ENCODE data around the gene HP.
"Not testable (repeated sequence)": the region's sequence is repeated elsewhere in the genome, so short reads cannot be mapped to it uniquely, and the experiment has no call there.

HP gene

DNA sequence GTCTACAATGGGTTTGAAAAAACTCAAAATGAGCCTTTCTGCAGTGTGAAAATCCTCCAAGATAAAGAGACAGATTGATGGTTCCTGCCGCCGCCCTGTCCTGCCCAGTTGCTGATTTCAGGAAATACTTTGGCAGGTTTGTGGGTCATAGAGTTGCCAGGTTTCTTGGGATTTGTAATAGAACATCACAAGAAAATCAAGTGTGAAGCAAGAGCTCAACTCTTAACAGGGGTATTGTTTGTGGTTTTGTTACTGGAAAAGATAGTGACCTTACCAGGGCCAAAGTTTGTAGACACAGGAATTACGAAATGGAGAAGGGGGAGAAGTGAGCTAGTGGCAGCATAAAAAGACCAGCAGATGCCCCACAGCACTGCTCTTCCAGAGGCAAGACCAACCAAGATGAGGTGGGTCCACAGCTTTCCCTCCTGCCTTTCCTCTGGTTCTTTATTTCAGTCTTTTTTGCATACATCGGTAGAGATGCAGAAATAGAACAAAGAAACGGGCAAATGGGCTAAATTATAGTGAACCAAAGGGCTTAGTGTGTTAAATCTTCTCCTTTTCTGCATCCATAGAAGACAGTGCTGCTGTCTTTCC is at the start of gene HP:
TSS of gene HP (plus strand) at position 252 of the 594 bp plus-strand sequence. CDS start at position 400, 148 bp downstream.
- DNase-seq: not testable (repeated sequence)

- not testable (repeated sequence) for DNase-seq
Measured at GRCh38 chr16:72008065-72008423, 46.3 kb upstream of the HP start.

GRCh38 chr16:72008424-72009216 is 45.7 kb upstream of the HP start, which contains the start of gene DHODH:
TSS of gene DHODH (plus strand) at chr16:72008744. CDS start at chr16:72008765, 21 bp downstream.
- DNase-seq: peak; percentile 98

- DNase-seq: no peak
Measured at GRCh38 chr16:72009779-72010178, 44.5 kb upstream of the HP start.

DNA sequence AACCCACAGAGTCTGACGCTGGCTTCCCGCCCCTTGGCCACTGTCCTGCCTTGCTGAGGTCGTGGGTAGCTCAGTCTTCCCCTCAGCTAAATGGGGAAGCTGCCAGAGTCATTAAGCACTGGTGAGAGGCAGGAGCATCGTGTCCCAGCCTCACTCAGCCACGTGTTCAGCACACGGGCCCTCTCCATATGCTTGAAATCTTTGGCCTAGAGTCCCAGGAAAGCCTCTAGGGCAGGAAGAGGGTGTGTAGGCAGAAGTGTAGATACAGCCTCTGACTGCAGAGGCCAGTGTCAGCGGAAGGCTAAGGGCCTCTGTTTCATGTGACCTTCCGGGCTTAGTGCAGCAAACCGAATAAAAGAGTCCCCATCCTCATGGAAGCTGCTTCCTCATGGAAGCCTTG is 41.7 kb upstream of the HP start:
- no peak for DNase-seq

GRCh38 chr16:72013389-72013788 is 40.9 kb upstream of the HP start:
- DNase-seq: peak in 1 of 2 donors; percentile 8

- no peak for DNase-seq
Measured at GRCh38 chr16:72013888-72014581, 40.3 kb upstream of the HP start.

DNA sequence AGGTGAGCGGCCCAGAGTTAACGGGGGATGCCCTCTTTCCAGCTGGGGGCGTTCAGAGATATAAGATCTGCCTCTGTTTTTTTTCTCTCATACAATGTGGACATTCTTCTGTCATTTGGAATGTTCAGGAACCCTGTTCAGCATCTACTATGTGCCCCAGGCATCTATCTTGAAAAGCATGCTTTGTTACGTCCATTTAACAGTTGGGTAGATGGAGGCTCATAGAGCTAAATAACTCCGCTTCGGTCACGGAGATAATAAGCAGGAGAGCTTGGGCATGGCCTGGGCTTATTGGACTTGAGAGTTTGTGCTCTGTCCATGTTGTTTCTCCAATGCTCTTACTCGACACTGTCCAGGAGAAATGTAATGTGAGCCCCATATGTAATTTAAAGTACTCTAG is 39.6 kb upstream of the HP start:
- DNase-seq: no peak

GRCh38 chr16:72015124-72015523 is 39.2 kb upstream of the HP start:
- DNase-seq: no peak

DNA sequence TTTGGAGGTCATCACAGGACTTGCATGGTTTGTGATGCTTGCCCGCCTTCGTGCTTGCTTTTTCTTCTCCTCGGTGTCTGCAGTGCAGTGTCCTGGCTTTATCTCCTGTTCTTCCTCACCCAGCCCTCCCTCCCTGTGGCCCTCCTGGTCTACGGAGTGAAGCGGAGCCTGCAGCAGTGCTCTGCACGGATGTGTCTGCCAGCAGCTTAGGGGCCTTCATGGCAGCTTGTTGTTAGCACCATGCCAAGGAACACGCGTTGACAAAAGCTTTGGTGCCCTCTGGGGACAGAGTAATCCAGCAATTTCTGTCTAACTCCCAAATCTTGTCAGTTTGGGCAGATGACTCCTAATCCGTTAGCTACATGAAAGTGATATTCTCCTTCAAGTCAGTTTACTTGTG is 35.8 kb upstream of the HP start:
- DNase-seq: no peak

DNA sequence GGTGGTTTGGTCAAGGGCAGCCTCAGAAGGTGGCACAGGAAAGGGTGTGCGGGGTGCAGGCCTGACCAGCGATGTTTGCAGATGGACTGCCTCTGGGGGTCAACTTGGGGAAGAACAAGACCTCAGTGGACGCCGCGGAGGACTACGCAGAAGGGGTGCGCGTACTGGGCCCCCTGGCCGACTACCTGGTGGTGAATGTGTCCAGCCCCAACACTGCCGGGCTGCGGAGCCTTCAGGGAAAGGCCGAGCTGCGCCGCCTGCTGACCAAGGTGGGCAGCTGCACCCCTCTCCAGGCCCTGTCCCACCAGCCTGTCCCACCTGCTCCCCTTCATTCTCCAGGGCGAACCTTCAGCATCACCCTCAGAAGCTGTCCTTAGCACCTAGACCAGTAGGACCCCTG is 33.3 kb upstream of the HP start:
- no peak for DNase-seq

DNA sequence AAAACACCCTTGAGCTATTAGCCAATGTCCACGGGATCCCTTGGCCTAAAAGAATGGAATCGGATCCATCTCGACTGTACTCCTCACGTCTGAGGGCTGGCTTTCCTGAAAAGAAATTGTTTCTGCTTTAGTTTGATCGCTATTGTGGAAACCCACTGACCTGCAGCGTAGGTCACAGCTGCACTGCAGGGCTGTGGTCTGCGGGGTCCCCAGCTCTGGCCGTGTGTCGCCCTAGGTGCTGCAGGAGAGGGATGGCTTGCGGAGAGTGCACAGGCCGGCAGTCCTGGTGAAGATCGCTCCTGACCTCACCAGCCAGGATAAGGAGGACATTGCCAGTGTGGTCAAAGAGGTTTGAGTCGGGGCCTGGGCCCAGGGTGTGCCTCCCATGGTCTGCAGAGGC is 32.2 kb upstream of the HP start:
- no peak for DNase-seq

DNA sequence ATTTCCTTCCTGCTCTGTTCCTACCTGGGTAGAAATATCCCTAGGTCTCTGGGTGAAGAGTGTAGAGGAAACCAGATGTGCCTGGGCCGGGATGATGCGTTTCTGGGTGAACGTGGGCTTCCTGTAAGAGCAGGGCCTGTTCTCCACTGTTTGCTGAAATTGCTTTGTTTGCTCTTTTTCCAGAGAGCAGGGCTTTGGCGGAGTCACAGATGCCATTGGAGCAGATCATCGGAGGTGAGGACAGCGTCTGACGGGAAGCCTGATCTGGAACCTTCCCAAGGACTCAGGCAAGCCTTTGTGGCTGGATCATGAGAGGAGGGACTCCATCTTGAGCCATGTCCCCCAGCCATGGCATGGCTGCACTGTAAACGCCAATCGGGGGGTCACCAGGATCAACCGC is 30.3 kb upstream of the HP start:
- no peak for DNase-seq

DNA sequence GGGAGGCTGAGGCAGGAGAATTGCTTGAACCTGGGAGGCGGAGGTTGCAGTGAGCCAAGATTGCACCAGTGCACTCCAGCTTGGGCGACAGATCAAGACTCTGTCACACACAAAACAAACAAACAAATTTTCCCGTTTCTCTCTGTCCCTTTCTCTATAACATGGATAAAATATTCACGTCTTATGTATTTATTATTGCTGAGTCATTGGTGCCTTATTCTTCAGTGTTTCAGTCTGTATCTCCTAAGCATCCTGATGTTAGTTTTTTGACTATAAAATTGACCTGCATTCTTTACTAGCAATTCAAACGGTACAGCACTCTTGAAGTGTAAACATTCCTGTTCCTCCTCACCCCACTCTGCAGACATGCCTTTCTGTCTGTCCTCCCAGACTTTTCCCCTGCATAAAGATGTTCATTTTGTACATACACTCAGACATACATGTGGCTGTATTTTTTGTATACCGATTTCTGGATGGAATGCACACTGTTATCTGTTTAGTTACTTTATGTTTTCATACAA is 29.4 kb upstream of the HP start:
- DNase-seq: no peak

GRCh38 chr16:72025404-72026114 is 28.7 kb upstream of the HP start:
- no peak for DNase-seq

DNA sequence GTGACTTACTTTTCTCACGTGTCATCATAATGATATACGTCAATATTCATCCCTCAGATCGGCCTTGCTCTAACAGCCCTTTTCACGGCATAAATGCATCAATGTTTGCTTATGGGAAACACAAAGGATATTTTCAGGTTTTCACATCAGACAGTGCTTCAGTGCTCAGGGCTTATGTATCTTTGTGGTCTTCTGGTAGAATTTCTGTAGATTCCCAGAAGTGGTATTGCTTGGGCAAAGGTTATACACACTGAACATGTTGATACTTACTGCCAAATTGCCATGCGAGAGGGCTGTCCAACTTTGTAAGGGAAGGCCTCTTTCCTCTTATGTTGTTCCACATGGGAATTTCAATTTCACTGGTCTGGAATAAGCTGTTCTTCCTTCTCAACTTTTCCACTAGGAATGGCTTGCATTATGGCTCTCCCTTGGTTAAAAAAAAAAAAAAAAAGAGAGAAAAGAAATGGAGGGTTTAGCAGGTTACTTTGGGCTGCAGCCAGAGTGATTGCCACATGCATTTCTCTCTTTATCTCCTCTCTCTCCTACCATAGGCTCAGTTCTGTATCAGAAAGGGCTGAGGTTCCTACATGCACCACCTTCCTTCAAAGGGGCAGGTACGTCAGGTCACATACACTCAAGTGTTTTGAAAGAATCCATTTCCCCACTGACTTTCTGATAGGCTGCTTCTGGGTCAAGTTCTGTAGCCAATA is 26.5 kb upstream of the HP start:
- DNase-seq: no peak

GRCh38 chr16:72029567-72030271 is 24.6 kb upstream of the HP start:
- no peak for DNase-seq

- DNase-seq: no peak
Measured at GRCh38 chr16:72033437-72033836, 20.9 kb upstream of the HP start.

- no peak for DNase-seq
Measured at GRCh38 chr16:72036098-72036497, 18.2 kb upstream of the HP start.

DNA sequence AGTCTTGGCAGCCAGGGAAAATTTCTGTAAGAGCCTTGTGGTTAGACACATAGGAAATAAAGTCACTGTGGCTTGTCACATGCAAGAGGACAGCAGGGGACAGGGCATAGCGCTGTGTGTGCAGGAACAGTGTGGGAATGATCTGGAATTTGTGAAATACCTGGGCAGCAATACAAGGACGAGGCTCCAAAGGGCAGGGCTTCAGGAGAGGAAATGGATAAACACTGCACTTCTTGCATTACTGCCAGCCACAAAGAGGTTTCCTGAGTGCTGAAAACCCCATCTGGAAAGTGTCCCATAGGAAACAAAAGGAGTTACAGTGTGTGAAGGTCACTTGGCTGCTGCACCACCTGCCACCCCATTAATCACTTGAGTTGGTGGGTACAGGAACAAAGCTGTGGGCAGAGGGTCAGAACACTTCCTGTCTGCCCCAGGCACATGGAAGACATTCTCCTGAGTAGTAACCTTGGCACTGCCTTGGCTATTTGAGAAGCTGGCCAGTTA is 12.1 kb upstream of the HP start:
- no peak for DNase-seq

- no peak for DNase-seq
Measured at GRCh38 chr16:72043058-72043457, 11.2 kb upstream of the HP start.

DNA sequence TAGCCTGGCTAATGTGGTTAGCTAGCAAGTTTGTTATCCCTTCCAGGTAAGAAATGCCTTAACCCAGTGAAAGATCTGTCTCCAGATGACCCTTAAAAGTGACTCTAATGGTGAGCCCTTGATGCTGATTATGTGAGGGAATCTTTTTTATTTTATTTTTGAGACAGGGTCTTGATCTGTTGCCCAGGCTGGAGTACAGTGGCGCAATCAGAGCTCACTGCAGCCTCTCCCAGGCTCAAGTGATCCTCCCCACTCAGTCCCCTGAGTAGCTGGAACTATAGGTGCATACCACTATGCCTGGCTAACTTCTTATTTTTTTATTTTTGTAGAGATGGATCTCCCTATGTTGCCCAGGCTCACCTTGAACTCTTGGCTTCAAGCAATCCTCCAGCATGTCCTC is 10.8 kb upstream of the HP start:
- no peak for DNase-seq

All from stimulated activated CD4-positive, alpha-beta T cell treated with anti-CD3 and anti-CD28 coated beads, Interleukin-2, amount 100 ng/mL, for 24 hours (primary cell).